Hepatocyte (in vitro differentiated cells): ENCODE data around the gene PHIP.

Experiments
- CTCF ChIP-seq: fragments of 200-600 bp; sonication (generic); IDR thresholded peaks from 2 replicates; pipeline ENCODE4 v1.5.1; 2016; ENCODE audit warnings: antibody characterized with exemption, mild to moderate bottlenecking; ENCODE audit not compliant: poor library complexity
- EZH2 ChIP-seq: fragments of 200-600 bp; sonication (generic); IDR thresholded peaks from 2 replicates; pipeline ENCODE4 v1.6.1; 2016; ENCODE audit warnings: antibody characterized with exemption, mild to moderate bottlenecking, borderline replicate concordance

- no peak for TF ChIP-seq EZH2
- no peak for TF ChIP-seq CTCF
Measured at GRCh38 chr6:78917788-78918187, 160.3 kb downstream of the PHIP start.
